SH-SY5Y (cell line): ENCODE data around the gene RUNX3.

ENCODE experiments used
- GATA2 ChIP-seq: IDR thresholded peaks from 2 replicates; pipeline ENCODE4 v1.6.1; 2011; ENCODE audit warnings: mild to moderate bottlenecking, low read depth, low read length
- GATA3 ChIP-seq: IDR thresholded peaks from 2 replicates; pipeline ENCODE4 v1.6.1; 2011; ENCODE audit warnings: low read depth, mild to moderate bottlenecking, low read length, moderate library complexity

DNA sequence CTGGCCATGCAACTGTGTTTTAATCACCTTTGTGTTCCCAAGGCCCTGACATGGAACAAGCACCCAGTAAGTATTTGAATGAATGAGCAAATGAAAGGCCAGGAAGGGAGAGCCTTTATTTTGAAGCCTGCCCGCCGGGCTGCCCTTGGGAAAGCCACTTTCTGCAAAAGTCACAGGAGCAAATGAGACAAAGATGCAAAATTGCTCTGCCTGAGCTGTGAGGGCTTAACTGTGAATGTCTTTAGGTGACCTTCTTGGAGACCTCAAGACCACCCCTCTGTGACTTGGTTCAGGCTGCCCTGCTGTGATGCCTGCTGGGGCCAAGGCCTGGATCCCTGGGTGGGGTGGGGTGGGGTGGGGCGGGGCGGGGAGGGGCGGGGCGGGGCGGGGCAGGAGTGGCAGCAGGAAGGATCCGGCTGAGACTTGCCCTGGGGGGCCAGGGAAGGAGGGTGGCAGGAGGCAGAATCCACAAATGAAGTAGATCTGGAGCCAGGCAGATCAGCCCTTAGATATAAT lies 54.0 kb downstream of the RUNX3 start:
- TF ChIP-seq GATA2, result no peak
- TF ChIP-seq GATA3, result no peak
